WTC11 (cell line): Measurements from ENCODE around the gene TMEM245. TPM values are rescaled to one million over a fixed set of nuclear protein-coding genes. Genes with fewer than 3 reads are reported as not detected.

ENCODE experiments used
- ATAC-seq: fragments of 200-7000 bp; cut with Tn5 transposase; 2 replicates; pipeline ENCODE4 v1.10.0; 2021; ENCODE audit warnings: mild to moderate bottlenecking, moderate library complexity
- CTCF ChIA-PET: fragments of 300-600 bp; sonication (Branson Sonifier 250); formaldehyde crosslinking; loops from one replicate; lab custom pipeline; 2021; ENCODE audit warnings: antibody characterized with exemption; lab: Charles Lee
- POLR2A ChIA-PET: fragments of 350-600 bp; sonication (Branson Sonifier 250); formaldehyde crosslinking; loops from one replicate; lab custom pipeline; 2021; ENCODE audit warnings: antibody characterized with exemption; lab: Charles Lee
- DNase-seq: peaks from one replicate; pipeline ENCODE4 v3.0.0; 2021; ENCODE audit warnings: low spot score
- H3K27ac Mint-ChIP-seq: 2 replicates; pipeline ENCODE4 v1.8.0; 2021; ENCODE audit warnings: mixed read lengths
- H3K27me3 Mint-ChIP-seq: 2 replicates; pipeline ENCODE4 v1.8.0; 2021; ENCODE audit warnings: low read depth, mild to moderate bottlenecking, moderate library complexity, mixed read lengths
- H3K36me3 Mint-ChIP-seq: 2 replicates; pipeline ENCODE4 v1.8.0; 2021; ENCODE audit warnings: mixed read lengths
- H3K4me1 Mint-ChIP-seq: 2 replicates; pipeline ENCODE4 v1.8.0; 2022; ENCODE audit warnings: mixed read lengths
- H3K4me3 Mint-ChIP-seq: 2 replicates; pipeline ENCODE4 v1.8.0; 2021; ENCODE audit warnings: mild to moderate bottlenecking, moderate library complexity, mixed read lengths
- H3K9me3 Mint-ChIP-seq: 2 replicates; pipeline ENCODE4 v1.8.0; 2021; ENCODE audit warnings: mixed read lengths
- ATF1 ChIP-seq: sonication (generic); formaldehyde crosslinking; IDR thresholded peaks from 2 replicates; pipeline ENCODE4 v1.8.1; 2023; ENCODE audit warnings: mild to moderate bottlenecking, moderate library complexity, missing genetic modification reagents
- ATF2 ChIP-seq: sonication (generic); formaldehyde crosslinking; IDR thresholded peaks from 2 replicates; pipeline ENCODE4 v1.8.1; 2022; ENCODE audit warnings: low read depth, missing genetic modification reagents, borderline replicate concordance
- CBFB ChIP-seq: sonication (generic); formaldehyde crosslinking; IDR thresholded peaks from 2 replicates; pipeline ENCODE4 v1.8.1; 2022; ENCODE audit warnings: mild to moderate bottlenecking, low read depth, missing genetic modification reagents
- CDX4 ChIP-seq: fragments of 250-450 bp; sonication (Bioruptor Pico); IDR thresholded peaks from 2 replicates; pipeline ENCODE4 v1.9.0; 2021; ENCODE audit warnings: moderate library complexity, mild to moderate bottlenecking, inconsistent platforms, borderline replicate concordance
- CREM ChIP-seq: sonication (generic); formaldehyde crosslinking; IDR thresholded peaks from 2 replicates; pipeline ENCODE4 v1.8.1; 2022; ENCODE audit warnings: mild to moderate bottlenecking, missing genetic modification reagents, moderate library complexity
- E2F5 ChIP-seq: sonication (generic); formaldehyde crosslinking; IDR thresholded peaks from 2 replicates; pipeline ENCODE4 v1.8.1; 2022; ENCODE audit warnings: mild to moderate bottlenecking, moderate library complexity, missing genetic modification reagents
- ETV6 ChIP-seq: sonication (generic); formaldehyde crosslinking; IDR thresholded peaks from 2 replicates; pipeline ENCODE4 v1.8.1; 2022; ENCODE audit warnings: mild to moderate bottlenecking, missing genetic modification reagents
- FOXK1 ChIP-seq: sonication (generic); formaldehyde crosslinking; IDR thresholded peaks from 2 replicates; pipeline ENCODE4 v1.8.0; 2022; ENCODE audit warnings: mild to moderate bottlenecking, moderate library complexity, missing genetic modification reagents
- FOXP1 ChIP-seq: sonication (generic); formaldehyde crosslinking; IDR thresholded peaks from 2 replicates; pipeline ENCODE4 v1.8.0; 2022; ENCODE audit warnings: missing genetic modification reagents, mild to moderate bottlenecking, moderate library complexity, borderline replicate concordance
- GABPB1 ChIP-seq: sonication (generic); formaldehyde crosslinking; IDR thresholded peaks from 2 replicates; pipeline ENCODE4 v1.8.1; 2023; ENCODE audit warnings: mild to moderate bottlenecking, missing genetic modification reagents
- IRF2 ChIP-seq: sonication (generic); formaldehyde crosslinking; IDR thresholded peaks from 2 replicates; pipeline ENCODE4 v1.8.0; 2022; ENCODE audit warnings: low read depth, missing genetic modification reagents, borderline replicate concordance
- KAT7 ChIP-seq: sonication (generic); formaldehyde crosslinking; IDR thresholded peaks from 2 replicates; pipeline ENCODE4 v1.8.1; 2023; ENCODE audit warnings: missing genetic modification reagents, mild to moderate bottlenecking, borderline replicate concordance
- MAX ChIP-seq: sonication (generic); formaldehyde crosslinking; IDR thresholded peaks from 2 replicates; pipeline ENCODE4 v1.8.0; 2022; ENCODE audit warnings: mild to moderate bottlenecking, missing genetic modification reagents
- NFYB ChIP-seq: sonication (generic); formaldehyde crosslinking; conservative IDR thresholded peaks from 2 replicates; pipeline ENCODE4 v1.8.0; 2022; ENCODE audit warnings: low read depth, missing genetic modification reagents
- NR2C2 ChIP-seq: sonication (generic); formaldehyde crosslinking; IDR thresholded peaks from 2 replicates; pipeline ENCODE4 v1.8.0; 2022; ENCODE audit warnings: mild to moderate bottlenecking, missing genetic modification reagents
- NR3C1 ChIP-seq: sonication (generic); formaldehyde crosslinking; conservative IDR thresholded peaks from 2 replicates; pipeline ENCODE4 v1.8.1; 2023; ENCODE audit warnings: low read depth, mild to moderate bottlenecking, missing genetic modification reagents
- RORB ChIP-seq: fragments of 250-450 bp; sonication (Bioruptor Pico); IDR thresholded peaks from 2 replicates; pipeline ENCODE4 v1.9.0; 2021; ENCODE audit warnings: mild to moderate bottlenecking
- SMAD3 ChIP-seq: sonication (generic); formaldehyde crosslinking; IDR thresholded peaks from 2 replicates; pipeline ENCODE4 v1.8.0; 2022; ENCODE audit warnings: missing genetic modification reagents, mild to moderate bottlenecking, borderline replicate concordance
- SOX15 ChIP-seq: fragments of 250-450 bp; sonication (Bioruptor Pico); IDR thresholded peaks from 2 replicates; pipeline ENCODE4 v1.9.0; 2021; ENCODE audit warnings: mild to moderate bottlenecking
- TP53 ChIP-seq: sonication (generic); formaldehyde crosslinking; IDR thresholded peaks from 2 replicates; pipeline ENCODE4 v1.8.1; 2023; ENCODE audit warnings: mild to moderate bottlenecking, missing genetic modification reagents
- USF1 ChIP-seq: sonication (generic); formaldehyde crosslinking; IDR thresholded peaks from 2 replicates; pipeline ENCODE4 v1.8.0; 2022; ENCODE audit warnings: mild to moderate bottlenecking, missing genetic modification reagents
- ZBTB43 ChIP-seq: sonication (generic); formaldehyde crosslinking; IDR thresholded peaks from 2 replicates; pipeline ENCODE4 v1.8.1; 2023; ENCODE audit warnings: mild to moderate bottlenecking, missing genetic modification reagents
- ZMAT4 ChIP-seq: fragments of 250-450 bp; sonication (Bioruptor Pico); IDR thresholded peaks from 2 replicates; pipeline ENCODE4 v1.9.0; 2021; ENCODE audit warnings: mild to moderate bottlenecking
- ZNF121 ChIP-seq: sonication (generic); formaldehyde crosslinking; IDR thresholded peaks from 2 replicates; pipeline ENCODE4 v1.8.0; 2023; ENCODE audit warnings: missing genetic modification reagents
- ZNF512 ChIP-seq: sonication (generic); formaldehyde crosslinking; IDR thresholded peaks from 2 replicates; pipeline ENCODE4 v1.8.1; 2022; ENCODE audit warnings: missing genetic modification reagents, borderline replicate concordance
- total RNA-seq: library from RNA; stranded (reverse); gene quantifications from 3 replicates; pipeline ENCODE4 v1.2.3, GENCODE V29; 2021

Gene TMEM245
- total RNA-seq, 1 experiment from 2014 or later = 40.8 TPM

GRCh38 chr9:109051733-109052132, 68.0 kb downstream of the TMEM245 start:
- CTCF ChIA-PET = no interaction called here

GRCh38 chr9:109050444-109050843, 69.3 kb downstream of the TMEM245 start:
- ATAC-seq = no peak
- no peak for TF ChIP-seq MAX (CRISPR knock-in tag)
- TF ChIP-seq RORB = no peak
- no peak for TF ChIP-seq ATF2
- TF ChIP-seq TP53 (CRISPR knock-in tag) = no peak
- no peak for TF ChIP-seq NFYB (CRISPR knock-in tag)
- TF ChIP-seq CDX4 (CRISPR knock-in tag) = no peak
- no peak for TF ChIP-seq ZBTB43
- no peaks in the 10 kb centered on the region for H3K9me3 Mint-ChIP-seq
- ChIA-PET CTCF (interaction anchor here (0.6 kb wide), 1 partner anchor 359 kb away, joined by 3 read pairs; no protein-coding TSS in a partner anchor), POLR2A (no interaction called here)
- H3K36me3 Mint-ChIP-seq = peaks cover 77% of the 10 kb centered on the region
- H3K4me3 Mint-ChIP-seq = no peak overlapping the region
- H3K4me1 Mint-ChIP-seq = peaks cover 20% of the 10 kb centered on the region
- no peaks in the 10 kb centered on the region for H3K27me3 Mint-ChIP-seq
- no peak for DNase-seq
- H3K27ac Mint-ChIP-seq = no peak overlapping the region

More at GRCh38 chr9:109051733-109052132, 68.0 kb downstream of the TMEM245 start:
- Mint-ChIP-seq H3K4me3 (no peak overlapping the region), H3K36me3 (peaks cover 73% of the 10 kb centered on the region), H3K4me1 (peaks cover 23% of the 10 kb centered on the region), H3K27ac (no peak overlapping the region), H3K9me3 (no peaks in the 10 kb centered on the region), H3K27me3 (no peaks in the 10 kb centered on the region)
- POLR2A ChIA-PET = no interaction called here
- DNase-seq = no peak
- ATAC-seq = no peak
- TF ChIP-seq FOXK1 (CRISPR knock-in tag) (no peak), KAT7 (CRISPR knock-in tag) (no peak), NR3C1 (CRISPR knock-in tag) (no peak), ATF1 (CRISPR knock-in tag) (no peak), IRF2 (CRISPR knock-in tag) (no peak), ETV6 (no peak), FOXP1 (CRISPR knock-in tag) (no peak)

- Mint-ChIP-seq H3K4me3 (no peak overlapping the region), H3K36me3 (peaks cover 81% of the 10 kb centered on the region), H3K27ac (no peak overlapping the region), H3K9me3 (peaks cover 3% of the 10 kb centered on the region), H3K27me3 (no peaks in the 10 kb centered on the region), H3K4me1 (peaks cover 5% of the 10 kb centered on the region)
- ATAC-seq (no peak), DNase-seq (no peak)
- no peak for TF ChIP-seq ZMAT4
- TF ChIP-seq CBFB (CRISPR knock-in tag) = no peak
- no peak for TF ChIP-seq SMAD3 (CRISPR knock-in tag)
- ChIA-PET CTCF (no interaction called here), POLR2A (no interaction called here)
These were observed 70.9 kb downstream of the TMEM245 start for GRCh38 chr9:109048822-109049221.

GRCh38 chr9:109047259-109047658, 72.5 kb downstream of the TMEM245 start:
- Mint-ChIP-seq H3K27me3 (no peaks in the 10 kb centered on the region), H3K27ac (no peak overlapping the region), H3K36me3 (peaks cover 81% of the 10 kb centered on the region), H3K9me3 (peaks cover 15% of the 10 kb centered on the region), H3K4me3 (no peak overlapping the region), H3K4me1 (no peaks in the 10 kb centered on the region)
- POLR2A ChIA-PET = no interaction called here
- DNase-seq = no peak
- ATAC-seq = no peak
- CTCF ChIA-PET = no interaction called here
- TF ChIP-seq NR2C2 (CRISPR knock-in tag) (no peak), CREM (CRISPR knock-in tag) (no peak), SOX15 (CRISPR knock-in tag) (no peak), E2F5 (CRISPR knock-in tag) (no peak), ZNF121 (no peak), USF1 (CRISPR knock-in tag) (no peak), GABPB1 (CRISPR knock-in tag) (no peak), ZNF512 (CRISPR knock-in tag) (no peak)
